Coronary artery (tissue), 2 donors: ENCODE measurements around the gene GRM1.

Experiments
- DNase-seq: peaks from one replicate; pipeline ENCODE4 v3.0.0-alpha.2; 2017; ENCODE audit warnings: low spot score
- H3K27ac ChIP-seq, 2 donors: fragments of 200-600 bp; sonication (generic); one replicate each; pipeline ENCODE4 v1.5.1; 2016 to 2019
- H3K4me3 ChIP-seq: fragments of 200-600 bp; sonication (generic); 2 replicates; pipeline ENCODE4 v1.5.1; 2016; ENCODE audit warnings: mild to moderate bottlenecking, moderate library complexity
- TF ChIP-seq, protein P1 (sequence below): fragments of 200-600 bp; sonication (generic); IDR thresholded peaks from one replicate; pipeline ENCODE4 v1.5.1; 2019; ENCODE audit warnings: antibody characterized with exemption

The GRM1 gene

GRCh38 chr6:146357578-146358430, 328.9 kb downstream of the GRM1 start:
- DNase-seq: no peak

GRCh38 chr6:146358431-146359046, 329.7 kb downstream of the GRM1 start:
- no peak overlapping the region for H3K27ac ChIP-seq
- no peak for DNase-seq
- no peak overlapping the region for H3K4me3 ChIP-seq
- TF ChIP-seq, protein P1, sequence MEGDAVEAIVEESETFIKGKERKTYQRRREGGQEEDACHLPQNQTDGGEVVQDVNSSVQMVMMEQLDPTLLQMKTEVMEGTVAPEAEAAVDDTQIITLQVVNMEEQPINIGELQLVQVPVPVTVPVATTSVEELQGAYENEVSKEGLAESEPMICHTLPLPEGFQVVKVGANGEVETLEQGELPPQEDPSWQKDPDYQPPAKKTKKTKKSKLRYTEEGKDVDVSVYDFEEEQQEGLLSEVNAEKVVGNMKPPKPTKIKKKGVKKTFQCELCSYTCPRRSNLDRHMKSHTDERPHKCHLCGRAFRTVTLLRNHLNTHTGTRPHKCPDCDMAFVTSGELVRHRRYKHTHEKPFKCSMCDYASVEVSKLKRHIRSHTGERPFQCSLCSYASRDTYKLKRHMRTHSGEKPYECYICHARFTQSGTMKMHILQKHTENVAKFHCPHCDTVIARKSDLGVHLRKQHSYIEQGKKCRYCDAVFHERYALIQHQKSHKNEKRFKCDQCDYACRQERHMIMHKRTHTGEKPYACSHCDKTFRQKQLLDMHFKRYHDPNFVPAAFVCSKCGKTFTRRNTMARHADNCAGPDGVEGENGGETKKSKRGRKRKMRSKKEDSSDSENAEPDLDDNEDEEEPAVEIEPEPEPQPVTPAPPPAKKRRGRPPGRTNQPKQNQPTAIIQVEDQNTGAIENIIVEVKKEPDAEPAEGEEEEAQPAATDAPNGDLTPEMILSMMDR: no peak

More at GRCh38 chr6:146357578-146358430, 328.9 kb downstream of the GRM1 start:
- TF ChIP-seq, protein P1: no peak
- Histone ChIP-seq H3K4me3 (no peak overlapping the region), H3K27ac (no peak overlapping the region)

DNA sequence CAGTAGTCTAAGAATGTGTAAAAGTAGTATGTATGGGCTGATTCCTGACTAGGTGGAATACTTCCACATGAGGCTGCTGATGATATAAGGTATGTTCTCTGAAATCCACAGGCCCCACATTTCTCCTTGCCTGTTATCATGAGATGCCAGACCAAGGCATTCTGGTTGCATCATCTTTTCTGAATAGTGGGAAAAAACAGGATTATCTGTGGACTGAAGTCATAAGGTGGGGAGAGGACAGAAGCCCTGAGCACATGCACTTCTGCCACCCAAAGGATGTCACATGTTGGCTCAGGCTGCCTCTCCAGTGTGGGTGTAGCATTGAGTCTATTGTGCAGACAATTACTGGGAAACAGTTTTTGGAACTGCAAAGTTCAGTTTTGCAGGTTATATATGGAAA, 330.3 kb downstream of the GRM1 start:
- Histone ChIP-seq H3K4me3 (no peak overlapping the region), H3K27ac (no peak overlapping the region)
- DNase-seq: no peak
- TF ChIP-seq, protein P1: no peak

GRCh38 chr6:146361128-146361924, 332.5 kb downstream of the GRM1 start:
- no peak overlapping the region for H3K4me3 ChIP-seq
- TF ChIP-seq, protein P1: no peak
- no peak for DNase-seq
- H3K27ac ChIP-seq: no peak overlapping the region

DNA sequence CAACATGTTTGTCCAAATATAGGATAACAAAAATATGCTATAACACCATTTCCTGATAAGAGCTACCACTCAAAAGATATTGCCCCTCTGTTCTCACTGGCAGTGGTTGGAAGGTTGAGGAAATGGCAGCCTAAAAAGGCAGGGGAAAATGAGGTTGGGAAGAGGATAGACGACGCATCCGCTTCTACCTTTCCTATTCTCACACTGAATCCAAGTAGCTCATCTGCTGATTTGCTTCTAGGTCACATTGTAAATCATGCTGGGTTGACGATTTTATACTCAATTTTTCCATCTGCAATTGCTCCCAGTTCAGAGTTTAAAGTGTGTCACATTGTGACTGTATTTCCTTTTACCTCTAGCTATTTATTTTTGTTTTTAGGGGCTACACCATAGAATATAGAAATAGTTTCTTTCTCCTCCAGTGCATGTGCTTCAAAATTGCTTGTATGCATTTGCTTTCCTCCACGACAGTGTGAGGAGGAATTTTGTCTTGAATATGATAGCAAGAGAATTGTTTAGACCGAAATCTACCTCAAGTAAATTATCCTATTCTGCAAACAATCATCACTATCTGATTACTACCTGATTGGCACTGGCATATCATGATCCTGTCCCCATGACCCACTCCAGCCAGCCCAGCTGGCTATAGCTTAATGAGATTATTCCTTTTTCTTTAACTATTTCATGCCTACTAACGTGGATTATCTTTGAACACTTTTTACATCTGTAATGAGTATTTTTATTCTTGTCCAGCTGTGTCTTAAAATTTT, 335.2 kb downstream of the GRM1 start:
- DNase-seq: no peak
- TF ChIP-seq, protein P1: no peak
- H3K27ac ChIP-seq: no peak overlapping the region
- H3K4me3 ChIP-seq: no peak overlapping the region

- no peak for DNase-seq
- H3K4me3 ChIP-seq: no peak overlapping the region
- TF ChIP-seq, protein P1: no peak
- no peak overlapping the region for H3K27ac ChIP-seq
Measured at GRCh38 chr6:146364816-146365594, 336.1 kb downstream of the GRM1 start.
